HPDE6-E6E7 (cell line): Measurements from ENCODE around the gene KRR1.
"Not testable (repeated sequence)": the region's sequence is repeated elsewhere in the genome, so short reads cannot be mapped to it uniquely, and the experiment has no call there.

Experiments used
- DNase-seq: peaks from one replicate; pipeline ENCODE4 v3.0.0; 2011; ENCODE audit warnings: missing footprints; ENCODE audit errors: extremely low spot score

Gene KRR1

GRCh38 chr12:75477137-75477536 is 34.3 kb downstream of the KRR1 start:
- DNase-seq: no peak

GRCh38 chr12:75476071-75476470 is 35.3 kb downstream of the KRR1 start:
- DNase-seq: no peak

- no peak for DNase-seq
These were observed 37.3 kb downstream of the KRR1 start for GRCh38 chr12:75474116-75474515.

- no peak for DNase-seq
These were observed 39.2 kb downstream of the KRR1 start for GRCh38 chr12:75471902-75472890.

- DNase-seq: no peak
These were observed 51.2 kb downstream of the KRR1 start for GRCh38 chr12:75460204-75460603.

GRCh38 chr12:75459755-75460154 is 51.7 kb downstream of the KRR1 start:
- DNase-seq: no peak

- DNase-seq: not testable (repeated sequence)
These were observed 53.5 kb downstream of the KRR1 start for GRCh38 chr12:75457866-75458265.

GRCh38 chr12:75457191-75457590 is 54.2 kb downstream of the KRR1 start:
- DNase-seq: no peak

- DNase-seq: no peak
These were observed 55.6 kb downstream of the KRR1 start for GRCh38 chr12:75455839-75456238.

- peak; percentile 15 for DNase-seq
These were observed 58.6 kb downstream of the KRR1 start for GRCh38 chr12:75452675-75453330.

GRCh38 chr12:75447691-75448393 is 63.6 kb downstream of the KRR1 start:
- DNase-seq: peak; percentile 10

GRCh38 chr12:75446857-75447256 is 64.6 kb downstream of the KRR1 start:
- DNase-seq: peak; percentile 15

GRCh38 chr12:75445137-75445507 is 66.3 kb downstream of the KRR1 start:
- DNase-seq: not testable (repeated sequence)

- peak; percentile 29 for DNase-seq
These were observed 66.8 kb downstream of the KRR1 start for GRCh38 chr12:75444429-75445136.

- no peak for DNase-seq
These were observed 67.7 kb downstream of the KRR1 start for GRCh38 chr12:75443709-75444108.

- DNase-seq: not testable (repeated sequence)
These were observed 69.0 kb downstream of the KRR1 start for GRCh38 chr12:75442454-75442853.

- DNase-seq: not testable (repeated sequence)
These were observed 69.5 kb downstream of the KRR1 start for GRCh38 chr12:75441687-75442449.
